Measurements from ENCODE around the gene ZNF730.
A peak's percentile ranks its signal among the peaks of the same experiment; 100 is the strongest.
"Not testable (repeated sequence)": the region's sequence is repeated elsewhere in the genome, so short reads cannot be mapped to it uniquely, and the experiment has no call there.

The ZNF730 gene

DNA sequence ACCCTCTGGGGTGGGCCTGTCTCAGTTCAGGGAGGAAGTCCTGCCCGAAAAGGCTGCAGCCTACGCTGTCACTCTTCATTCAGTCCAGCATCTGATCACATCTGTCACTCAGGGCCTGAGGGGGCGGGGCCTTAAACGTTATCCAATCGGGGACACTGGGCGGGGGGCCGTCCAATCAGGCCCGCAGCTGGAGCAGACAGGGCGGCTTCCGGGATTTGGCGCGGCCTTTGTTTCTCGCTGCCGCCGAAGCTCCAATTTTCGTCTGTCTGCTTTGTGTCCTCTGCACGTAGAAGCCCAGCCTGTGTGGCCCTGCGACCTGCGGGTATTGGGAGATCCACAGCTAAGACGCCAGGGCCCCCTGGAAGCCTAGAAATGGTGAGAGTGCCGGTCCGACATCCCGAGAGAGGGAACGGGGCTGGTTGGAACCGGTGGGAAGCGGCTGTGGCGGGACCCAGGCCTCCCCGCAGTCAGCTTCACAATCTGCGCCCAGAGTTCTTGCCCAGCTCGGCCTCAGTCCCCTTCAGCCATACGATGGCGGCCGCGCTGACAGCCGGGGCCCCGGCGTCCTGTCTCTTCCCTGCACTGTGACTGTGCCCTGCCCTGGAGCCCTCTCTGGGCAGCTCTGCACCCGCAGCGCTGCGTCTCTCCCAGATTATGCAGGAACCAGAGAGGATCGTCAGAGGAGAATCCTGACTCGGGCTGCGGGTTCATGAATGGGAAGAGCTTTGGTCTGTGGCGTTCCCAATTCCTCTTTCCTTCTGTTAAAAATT is at the start of gene ZNF730:
TSS of gene ZNF730 (plus strand) at position 224 of the 770 bp plus-strand sequence. CDS start at position 373, 149 bp downstream.
- DNase-seq: peak; percentile 72

DNA sequence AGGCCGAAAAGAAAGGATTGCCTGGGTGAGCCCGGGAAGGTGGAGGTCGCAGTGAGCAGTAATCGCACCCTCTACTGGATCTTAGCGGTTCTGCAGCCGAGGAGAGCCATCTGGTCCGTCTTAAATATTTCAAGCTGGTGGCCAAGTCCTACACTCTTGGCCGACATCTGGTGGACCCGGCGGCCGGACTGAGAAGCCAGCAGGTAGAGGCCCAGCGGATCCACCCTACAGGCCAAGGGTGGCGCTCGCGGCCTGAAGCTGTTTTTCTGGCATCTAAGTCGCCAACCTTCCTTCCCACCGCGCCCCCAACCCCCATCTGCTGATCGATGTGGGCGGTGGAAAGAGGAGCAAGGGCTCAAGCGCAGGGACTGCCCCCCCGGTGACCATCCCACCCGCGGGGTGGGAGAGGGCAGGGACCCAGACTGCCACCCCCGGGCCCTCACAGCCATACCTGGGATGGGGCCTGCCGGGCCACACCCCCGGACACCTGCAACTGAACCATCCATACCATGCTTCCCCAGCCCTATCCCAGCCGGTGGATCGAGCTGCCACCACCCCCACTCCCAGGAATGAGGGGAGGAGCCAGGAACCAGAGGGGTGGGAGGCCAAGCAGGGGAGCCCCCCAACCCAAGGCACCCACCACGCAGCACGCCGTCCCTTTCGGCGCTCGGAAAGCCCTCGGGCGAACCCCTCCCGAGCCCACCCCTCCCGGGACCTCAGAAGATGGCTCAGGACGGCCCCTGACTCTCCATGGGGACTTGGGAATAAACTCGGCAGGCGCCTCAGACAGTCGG is 46.3 kb upstream of the ZNF730 start:
- DNase-seq: no peak

DNA sequence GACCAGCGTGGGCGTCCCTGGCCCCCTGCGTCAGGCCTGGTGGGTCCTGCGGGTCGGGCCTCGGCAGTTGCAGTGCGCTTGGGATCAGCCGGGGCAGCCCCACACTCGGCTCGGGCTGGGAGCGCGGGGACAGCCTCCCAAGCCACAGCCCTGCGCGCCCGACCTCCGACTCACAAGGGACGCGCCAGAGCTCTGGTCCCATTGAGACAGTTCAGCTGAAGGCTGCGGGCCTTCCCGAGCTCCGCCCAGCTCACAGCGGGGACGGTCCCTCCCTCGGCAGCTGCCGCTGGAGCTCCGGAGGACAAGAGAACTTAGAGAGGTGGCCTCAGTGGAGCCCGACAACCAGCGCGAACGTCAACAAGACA is 45.7 kb upstream of the ZNF730 start:
- DNase-seq: no peak

DNA sequence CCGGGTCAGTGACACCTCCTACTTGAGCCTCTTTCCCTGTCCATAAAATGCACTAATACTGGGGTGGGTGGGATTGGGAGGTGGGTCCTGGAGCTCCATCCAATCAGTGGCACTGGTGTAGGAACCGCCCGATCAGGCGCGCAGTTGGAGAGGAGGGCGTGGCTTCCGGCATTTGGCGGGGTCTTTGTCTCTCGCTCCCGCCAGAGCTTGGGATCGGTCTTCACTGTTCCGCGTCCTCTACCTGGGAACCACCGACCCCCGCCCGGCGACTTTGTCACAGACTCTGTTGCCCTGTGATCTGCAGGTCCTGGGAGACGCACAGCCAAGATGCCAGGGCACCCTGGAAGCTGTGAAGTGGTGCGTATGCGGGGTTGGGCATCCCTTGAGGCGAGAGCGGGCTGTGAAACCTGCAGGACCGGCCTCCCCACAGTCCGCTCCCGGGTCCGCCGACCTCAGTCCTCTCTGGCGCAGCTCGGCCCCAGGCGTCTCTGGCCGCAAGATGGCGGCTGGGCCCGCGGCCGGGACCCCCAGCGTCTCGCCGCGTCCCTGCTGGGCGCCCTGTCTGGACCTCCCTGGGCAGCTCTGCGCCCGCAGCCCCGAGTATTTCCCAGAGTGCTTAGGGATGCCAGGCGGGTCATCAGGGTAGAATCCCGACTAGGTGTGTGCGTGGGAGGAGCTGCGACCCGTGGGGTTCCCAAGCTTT is 41.6 kb upstream of the ZNF730 start:
- peak; percentile 77 for DNase-seq

DNA sequence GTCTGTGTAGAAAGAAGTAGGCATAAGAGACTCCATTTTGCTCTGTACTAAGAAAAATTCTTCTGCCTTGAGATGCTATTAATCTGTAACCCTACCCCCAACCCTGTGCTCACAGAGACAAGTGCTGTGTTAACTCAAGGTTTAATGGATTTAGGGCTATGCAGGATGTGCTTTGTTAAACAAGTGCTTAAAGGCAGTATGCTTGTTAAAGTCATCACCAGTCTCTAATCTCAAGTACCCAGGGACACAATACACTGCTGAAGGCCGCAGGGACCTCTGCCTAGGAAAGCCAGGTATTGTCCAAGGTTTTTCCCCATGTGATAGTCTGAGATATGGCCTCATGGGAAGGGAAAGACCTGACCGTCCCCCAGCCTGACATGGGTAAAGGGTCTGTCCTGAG is 39.0 kb upstream of the ZNF730 start:
- not testable (repeated sequence) for DNase-seq

DNA sequence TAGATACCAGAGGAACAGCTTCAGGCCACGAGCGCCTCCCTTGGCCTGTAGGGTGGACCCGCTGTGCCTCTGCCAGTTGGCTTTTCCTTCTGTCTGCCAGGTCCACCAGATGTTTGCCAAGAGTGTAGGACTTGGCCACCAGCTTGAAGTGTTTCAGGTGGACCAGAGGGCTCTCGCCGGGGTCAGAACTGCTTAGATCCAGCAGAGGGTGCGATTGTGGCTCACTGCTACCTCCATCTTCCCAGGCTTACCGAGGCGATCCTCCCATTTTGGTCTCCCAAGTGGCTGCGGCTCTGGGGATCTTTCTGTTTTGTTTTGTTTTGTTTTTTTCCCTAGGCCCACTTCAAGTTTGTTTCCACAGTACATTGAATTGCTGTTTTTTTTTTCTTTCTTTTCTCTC is 23.0 kb upstream of the ZNF730 start:
- DNase-seq: no peak

GRCh38 chr19:23095418-23095817 is 21.4 kb upstream of the ZNF730 start:
- DNase-seq: no peak

DNA sequence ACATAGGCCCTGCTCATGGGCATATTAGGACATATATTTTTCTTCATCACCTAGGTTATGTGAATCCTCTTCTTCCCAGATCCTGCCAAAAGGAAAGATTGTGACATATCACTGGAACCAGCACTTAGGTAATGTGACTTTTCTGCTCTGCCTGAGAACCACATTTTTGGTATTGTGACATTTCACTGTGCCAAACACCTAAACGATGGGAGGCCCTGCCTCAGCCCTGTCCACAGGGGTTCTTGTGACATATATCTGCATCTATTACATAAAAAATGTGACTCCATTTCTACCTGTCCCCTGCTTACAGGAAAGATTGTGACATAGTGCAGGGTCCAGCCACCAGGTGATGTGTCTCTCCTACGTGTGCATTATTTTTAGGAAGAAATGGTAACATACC is 18.5 kb upstream of the ZNF730 start:
- no peak for DNase-seq

GRCh38 chr19:23098988-23099387 is 17.8 kb upstream of the ZNF730 start:
- no peak for DNase-seq

DNA sequence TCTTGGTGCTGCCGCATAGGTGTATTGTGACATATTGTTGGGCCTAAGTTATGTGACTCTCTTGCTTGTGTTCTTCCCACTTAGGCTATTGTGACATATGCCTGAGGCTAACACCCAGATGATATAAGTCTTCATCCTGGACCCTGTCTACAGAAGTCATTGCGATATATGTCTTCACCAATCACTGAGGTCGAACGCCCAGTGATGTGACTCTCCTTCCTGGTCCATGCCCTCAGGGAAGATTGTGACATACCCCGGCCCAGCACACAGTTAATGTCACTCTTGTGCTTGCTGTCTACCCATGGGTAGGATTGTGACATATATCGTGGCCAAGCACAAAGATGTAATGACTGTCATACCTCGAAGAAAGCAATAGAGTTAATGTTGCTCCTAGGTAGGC is 16.9 kb upstream of the ZNF730 start:
- no peak for DNase-seq

DNA sequence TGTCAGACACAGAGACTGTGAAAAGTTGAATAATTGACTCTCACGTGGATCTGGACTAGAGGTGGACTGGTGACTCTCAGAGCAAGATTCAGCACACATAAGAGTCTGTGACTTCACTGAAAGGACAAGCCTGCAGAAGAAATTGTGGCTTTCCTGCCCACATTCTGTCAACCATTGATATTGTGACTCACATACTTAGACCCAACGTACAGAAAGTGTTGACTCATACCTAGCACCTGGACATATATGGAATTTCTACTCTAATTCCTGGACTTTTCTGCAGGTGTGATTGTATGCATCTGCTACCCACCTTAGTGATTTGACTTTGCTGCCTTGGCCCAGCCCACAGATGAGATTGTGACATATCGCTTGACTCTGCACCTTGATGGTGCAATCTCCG is 15.6 kb upstream of the ZNF730 start:
- no peak for DNase-seq

GRCh38 chr19:23118400-23118799 is 1.6 kb downstream of the ZNF730 start:
- DNase-seq: no peak

GRCh38 chr19:23134211-23134610 is 17.4 kb downstream of the ZNF730 start:
- DNase-seq: not testable (repeated sequence)

DNA sequence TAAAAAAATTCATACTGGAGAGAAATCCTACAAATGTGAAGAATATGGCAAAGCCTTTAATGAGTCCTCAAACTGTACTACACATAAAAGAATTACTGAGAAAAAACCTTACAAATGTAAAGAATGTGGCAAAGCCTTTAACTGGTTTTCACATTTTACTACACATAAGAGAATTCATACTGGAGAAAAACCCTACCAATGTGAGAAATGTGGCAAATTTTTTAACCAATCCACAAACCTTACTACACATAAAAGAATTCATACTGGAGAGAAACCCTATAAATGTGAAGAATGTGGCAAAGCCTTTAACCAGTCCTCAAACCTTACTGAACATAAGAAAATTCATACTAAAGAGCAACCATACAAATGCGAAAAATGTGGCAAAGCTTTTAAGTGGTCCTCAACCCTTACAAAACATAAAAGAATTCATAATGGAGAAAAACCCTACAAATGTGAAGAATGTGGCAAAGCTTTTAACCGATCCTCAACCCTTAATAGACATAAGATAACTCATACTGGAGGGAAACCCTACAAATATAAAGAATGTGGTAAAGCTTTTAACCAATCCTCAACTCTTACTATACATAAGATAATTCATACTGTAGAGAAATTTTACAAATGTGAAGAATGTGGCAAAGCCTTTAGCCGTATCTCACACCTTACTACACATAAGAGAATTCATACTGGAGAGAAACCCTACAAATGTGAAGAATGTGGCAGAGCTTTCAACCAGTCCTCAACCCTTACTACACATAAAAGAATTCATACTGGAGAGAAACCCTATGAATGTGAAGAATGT is 29.0 kb downstream of the ZNF730 start:
- no peak for DNase-seq

DNA sequence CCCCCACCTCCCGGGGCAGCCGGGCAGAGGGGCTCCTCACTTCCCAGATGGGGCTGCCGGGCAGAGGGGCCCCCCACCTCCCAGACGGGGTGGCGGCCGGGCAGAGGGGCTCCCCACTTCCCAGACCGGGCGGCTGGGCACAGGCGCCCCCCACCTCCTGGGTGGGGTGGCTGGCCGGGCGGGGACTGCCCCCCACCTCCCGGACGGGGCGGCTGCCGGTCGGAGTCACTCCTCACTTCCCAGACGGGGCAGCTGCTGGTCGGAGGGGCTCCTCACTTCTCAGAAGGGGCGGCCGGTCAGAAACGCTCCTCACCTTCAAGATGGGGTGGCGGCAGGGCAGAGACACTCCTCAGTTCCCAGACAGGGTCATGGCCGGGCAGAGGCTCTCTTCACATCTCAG is 43.9 kb downstream of the ZNF730 start:
- no peak for DNase-seq

DNA sequence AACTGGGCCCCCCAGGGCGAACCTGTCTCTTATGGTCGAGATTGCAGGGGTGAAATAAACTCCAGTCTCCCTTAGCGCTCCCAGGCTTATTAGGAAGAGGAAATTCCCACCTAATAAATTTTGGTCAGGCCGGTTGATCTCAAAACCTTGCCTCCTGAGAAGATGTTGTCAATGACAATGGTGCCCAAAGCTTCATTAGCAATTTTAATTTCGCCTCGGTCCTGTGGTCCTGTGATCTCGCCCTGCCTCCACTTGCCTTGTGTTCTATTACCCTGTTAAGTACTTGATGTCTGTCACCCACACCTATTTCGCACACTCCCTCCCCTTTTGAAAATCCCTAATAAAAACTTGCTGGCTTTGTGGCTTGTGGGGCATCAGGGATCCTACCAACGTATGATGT is 51.5 kb downstream of the ZNF730 start:
- DNase-seq: not testable (repeated sequence)

DNA sequence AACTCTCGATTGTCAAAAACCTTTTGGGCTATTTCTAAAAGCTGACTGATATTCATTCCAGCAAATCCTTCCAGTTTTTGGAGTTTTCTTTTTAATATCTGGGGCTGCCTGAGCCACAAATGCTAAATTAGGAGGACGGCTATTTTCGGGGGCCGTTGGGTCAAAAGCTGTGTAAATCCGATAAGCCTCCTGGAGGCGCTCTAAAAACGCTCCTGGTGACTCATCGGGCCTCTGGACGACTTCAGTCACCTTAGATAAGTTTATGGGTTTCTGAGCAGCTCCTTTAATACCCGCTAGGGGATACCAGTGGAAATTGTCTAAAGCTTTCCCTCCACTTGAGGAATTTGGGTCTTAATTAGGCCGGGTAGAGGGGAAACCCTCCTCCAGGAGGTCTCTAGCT is 66.4 kb downstream of the ZNF730 start:
- no peak for DNase-seq

DNA sequence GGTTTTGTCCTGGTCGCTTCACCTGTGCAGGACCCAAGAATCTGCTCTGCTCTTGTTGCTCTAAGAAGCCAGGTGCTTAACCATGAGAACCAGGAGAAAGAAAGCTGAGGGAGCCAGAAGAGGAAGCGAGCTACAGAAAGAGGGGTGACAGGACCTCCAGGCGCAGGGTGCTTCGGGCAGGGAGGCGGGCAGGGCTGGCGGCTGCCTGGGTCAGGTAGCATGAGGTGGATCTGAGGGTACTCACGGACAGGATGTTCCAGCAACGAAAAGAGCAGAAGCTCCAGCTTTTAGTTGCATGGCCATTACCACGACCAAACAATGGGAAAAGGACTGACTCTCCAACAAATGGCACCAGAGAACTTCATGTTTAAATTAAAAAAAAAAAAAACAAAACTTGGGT is 73.5 kb downstream of the ZNF730 start:
- no peak for DNase-seq

Data from fibroblast of skin of right quadriceps (primary cell).